K562 (cell line): ENCODE data around the gene EGFR. TPM values are rescaled to one million over a fixed set of nuclear protein-coding genes. Genes with fewer than 3 reads are reported as not detected.

Experiments
- ATAC-seq: fragments of 200-7000 bp; cut with Tn5 transposase; 3 replicates; pipeline ENCODE4 v1.9.1; 2020; ENCODE audit warnings: moderate library complexity
- BruUV-seq: library from RNA; stranded (reverse); fragments of 400-500 nt; replicated peaks from 2 replicates; lab custom pipeline; 2021; lab: Mats Ljungman, UMichigan
- CTCF ChIA-PET: fragments of 300-600 bp; formaldehyde crosslinking; extraction: SDS; loops from one replicate; lab custom pipeline; 2021; ENCODE audit warnings: low intra/inter-chr PET ratio; lab: Yijun Ruan, JAX
- POLR2A ChIA-PET: fragments of 300-600, 350-650 bp; sonication (Branson Sonifier 250); formaldehyde crosslinking; extraction: SDS; loops from one replicate; lab custom pipeline; 2021; ENCODE audit warnings: antibody characterized with exemption, inconsistent platforms; lab: Yijun Ruan, JAX
- DNase-seq, 4 experiments: peaks; one replicate each; pipeline versions ENCODE4 v3.0.0 to v3.0.0-alpha.2; 2011 to 2018; ENCODE audit warnings: low spot score in 3 of 4, mixed read lengths in 3 of 4; ENCODE audit errors: extremely low read depth in 1 of 4
- FAIRE-seq: peaks from 2 replicates; lab custom pipeline; 2011; peaks lifted over from hg19 to GRCh38; lab: Jason Lieb, UNC
- H2AFZ ChIP-seq: 2 replicates; pipeline ENCODE4 v1.6.0; 2011; ENCODE audit warnings: low read depth, low read length, control low read depth, inconsistent platforms
- H3K27ac ChIP-seq: fragments of 200-600 bp; 3 replicates; pipeline ENCODE4 v1.8.0; 2011; ENCODE audit warnings: low read depth, mild to moderate bottlenecking, control low read depth, inconsistent platforms, low read length, moderate library complexity, mixed read lengths; ENCODE audit errors: extremely low read depth
- H3K27me3 ChIP-seq, 2 experiments: fragments of 300-600 bp in 1 of 2; 2 replicates in 1 of 2; 3 replicates in 1 of 2; pipeline versions ENCODE4 v1.6.0 to v1.8.0; 2011; ENCODE audit warnings: inconsistent platforms in 2 of 2, low read length in 2 of 2, mild to moderate bottlenecking in 1 of 2, mixed read lengths in 1 of 2, moderate library complexity in 1 of 2; ENCODE audit not compliant: control insufficient read depth in 2 of 2, insufficient read depth in 2 of 2
- H3K36me3 ChIP-seq: fragments of 300-600 bp; 3 replicates; pipeline ENCODE4 v1.8.0; 2011; ENCODE audit warnings: mild to moderate bottlenecking, low read length, inconsistent platforms; ENCODE audit not compliant: control insufficient read depth, insufficient read depth
- H3K4me1 ChIP-seq, 2 experiments: fragments of 200-600 bp in 1 of 2; replicated peaks in 1 of 2; 2 replicates in 1 of 2; 3 replicates in 1 of 2; pipeline versions ENCODE4 v1.5.1 to v1.8.0; 2011; ENCODE audit warnings: inconsistent platforms in 2 of 2, low read length in 2 of 2, mild to moderate bottlenecking in 1 of 2, mixed read lengths in 1 of 2, moderate library complexity in 1 of 2; ENCODE audit not compliant: control insufficient read depth in 2 of 2, insufficient read depth in 2 of 2
- H3K4me2 ChIP-seq: 2 replicates; pipeline ENCODE4 v1.6.1; 2011; ENCODE audit warnings: low read length, control low read depth, inconsistent platforms, mixed read lengths; ENCODE audit not compliant: insufficient read depth
- H3K4me3 ChIP-seq: fragments of 200-600 bp; sonication (generic), shearing (Covaris generic); 2 replicates; pipeline ENCODE4 v1.5.1; 2016; ENCODE audit warnings: control low read depth, inconsistent platforms
- H3K79me2 ChIP-seq: fragments of 200-600 bp; 3 replicates; pipeline ENCODE4 v1.8.0; 2011; ENCODE audit warnings: low read length, inconsistent platforms; ENCODE audit not compliant: control insufficient read depth, insufficient read depth
- H3K9ac ChIP-seq, 2 experiments: 2 replicates each; pipeline versions ENCODE4 v1.6.0 to v1.6.1; 2011; ENCODE audit warnings: low read depth in 2 of 2, low read length in 2 of 2, control low read depth in 1 of 2, inconsistent platforms in 1 of 2, mild to moderate bottlenecking in 1 of 2, mixed read lengths in 1 of 2; ENCODE audit not compliant: insufficient read depth in 1 of 2
- H3K9me1 ChIP-seq: one replicate; pipeline ENCODE4 v1.6.0; 2011; ENCODE audit warnings: inconsistent platforms, mild to moderate bottlenecking, low read length, moderate library complexity; ENCODE audit not compliant: control insufficient read depth, insufficient read depth
- H3K9me3 ChIP-seq: replicated peaks from 2 replicates; pipeline ENCODE4 v1.5.1; 2011; ENCODE audit warnings: low read depth, low read length, inconsistent platforms; ENCODE audit not compliant: control insufficient read depth, insufficient read depth
- H4K20me1 ChIP-seq: replicated peaks from 2 replicates; pipeline ENCODE4 v1.6.1; 2011; ENCODE audit warnings: low read length, inconsistent platforms, mixed read lengths; ENCODE audit not compliant: control insufficient read depth, insufficient read depth
- ATF4 ChIP-seq: fragments of 450-650 bp; formaldehyde crosslinking; IDR thresholded peaks from 2 replicates; pipeline ENCODE4 v1.4.0; 2022; ENCODE audit warnings: mild to moderate bottlenecking, moderate library complexity
- HDAC3 ChIP-seq: fragments of 450-650 bp; IDR thresholded peaks from 2 replicates; pipeline ENCODE4 v1.6.1; 2018; ENCODE audit warnings: borderline replicate concordance, mild to moderate bottlenecking, moderate library complexity; ENCODE audit not compliant: partially characterized antibody
- MGA ChIP-seq: fragments of 450-650 bp; IDR thresholded peaks from 2 replicates; pipeline ENCODE4 v1.6.1; 2016; ENCODE audit warnings: mild to moderate bottlenecking, moderate library complexity
- RFX1 ChIP-seq: fragments of 450-650 bp; IDR thresholded peaks from 2 replicates; pipeline ENCODE4 v1.6.1; 2016; ENCODE audit warnings: mild to moderate bottlenecking, moderate library complexity
- SNRNP70 ChIP-seq: fragments of 200-400 bp; formaldehyde crosslinking; optimal IDR thresholded peaks from 2 replicates; pipeline ENCODE3; 2017; ENCODE audit warnings: low read depth, low read length
- YBX1 ChIP-seq: fragments of 450-650 bp; IDR thresholded peaks from 2 replicates; pipeline ENCODE4 v1.7.1; 2016; ENCODE audit warnings: mild to moderate bottlenecking
- WGBS: fragments of 100-300 bp; shearing (Covaris generic); methylation state at CpG from one replicate; pipeline ENCODE4 v1.1.6; 2016; ENCODE audit warnings: low coverage, mixed read lengths; ENCODE audit not compliant: insufficient coverage; ENCODE audit errors: missing lambda C conversion rate; 5-methylcytosine and 5-hydroxymethylcytosine counted together
- in situ Hi-C: fragments of 300-500 bp; cut with MboI; formaldehyde crosslinking; loops from 4 replicates; pipeline ENCODE4 v1.15.0; 2018; ENCODE audit warnings: inconsistent platforms, mixed read lengths
- intact Hi-C: fragments of 100-400 bp; cut with micrococcal nuclease; formaldehyde crosslinking; loops from 2 replicates; pipeline ENCODE4 v1.14.2; 2022
- polyA plus RNA-seq, 8 experiments: library from polyadenylated mRNA; depleted of rRNA in 4 of 8; stranded (reverse) in 5 of 8; unstranded in 3 of 8; fragments of >200 nt; fragmentation: Nextera tagmentation in 2 of 8; fragmentation: Illumina TruSeq in 1 of 8; extraction: Ambion mirVana in 2 of 8; extraction: Trizol in 1 of 8; gene quantifications; 2 replicates each; pipeline versions ENCODE4 v1.2.1 to v1.2.3, GENCODE V29; 2011 to 2014; ENCODE audit warnings: inconsistent platforms in 1 of 8, missing spikeins in 1 of 8
- total RNA-seq, 7 experiments: library from RNA; depleted of rRNA in 6 of 7; stranded (reverse); fragments of >200 nt in 6 of 7; fragmentation: Illumina TruSeq in 2 of 7; extraction: Trizol in 2 of 7; gene quantifications; 2 replicates each; pipeline versions ENCODE4 v1.2.1 to v1.2.3, GENCODE V29; 2011 to 2021; ENCODE audit warnings: low replicate concordance in 1 of 7
- TF ChIP-seq, protein P1 (sequence below): IDR thresholded peaks from 3 replicates; pipeline ENCODE4 v1.6.1; 2011; ENCODE audit warnings: borderline replicate concordance, mild to moderate bottlenecking; ENCODE audit not compliant: insufficient read length, insufficient read depth

EGFR gene
- total and polyA plus RNA-seq, 9 of the 15 experiments (the other 6 are each of a cell fraction or from before 2014, with no cell fraction given), result 0.13 TPM; not detected in 8

- Histone ChIP-seq H2AFZ (peak overlapping the region; percentile 38; the same call in 1 of the 2 replicates), H3K4me2 (no peak overlapping the region), H3K9me3 (no peaks in the 10 kb centered on the region), H3K9ac (no peak overlapping the region), H3K79me2 (no peaks in the 10 kb centered on the region), H3K27ac (no peak overlapping the region), H3K4me1 (peaks cover 15 to 16% of the 10 kb centered on the region in 2 experiments; a peak in 4 of 5 replicates), H3K36me3 (no peaks in the 10 kb centered on the region), H3K9me1 (no peaks in the 10 kb centered on the region), H4K20me1 (no peaks in the 10 kb centered on the region), H3K27me3 (peaks cover 0 to 10% of the 10 kb centered on the region in 2 experiments; a peak in 1 of 5 replicates), H3K4me3 (no peak overlapping the region)
- DNase-seq (no peak), ATAC-seq (no peak), FAIRE-seq (no peak)
- in situ Hi-C loops, result no loop called here
- intact Hi-C loops, result no loop called here
- WGBS, result 28% methylated on average over 5 of the region's 5 CpGs
- ChIA-PET CTCF (no interaction called here), POLR2A (no interaction called here)
- no TSS peak for BruUV-seq
- no peak for TF ChIP-seq ATF4
- TF ChIP-seq RFX1, result no peak
- no peak for TF ChIP-seq SNRNP70
- TF ChIP-seq, protein P1, sequence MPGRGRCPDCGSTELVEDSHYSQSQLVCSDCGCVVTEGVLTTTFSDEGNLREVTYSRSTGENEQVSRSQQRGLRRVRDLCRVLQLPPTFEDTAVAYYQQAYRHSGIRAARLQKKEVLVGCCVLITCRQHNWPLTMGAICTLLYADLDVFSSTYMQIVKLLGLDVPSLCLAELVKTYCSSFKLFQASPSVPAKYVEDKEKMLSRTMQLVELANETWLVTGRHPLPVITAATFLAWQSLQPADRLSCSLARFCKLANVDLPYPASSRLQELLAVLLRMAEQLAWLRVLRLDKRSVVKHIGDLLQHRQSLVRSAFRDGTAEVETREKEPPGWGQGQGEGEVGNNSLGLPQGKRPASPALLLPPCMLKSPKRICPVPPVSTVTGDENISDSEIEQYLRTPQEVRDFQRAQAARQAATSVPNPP, result no peak
- no peak for TF ChIP-seq YBX1
- no peak for TF ChIP-seq MGA
- TF ChIP-seq HDAC3, result no peak
Observed at GRCh38 chr7:55132550-55132889, 113.7 kb downstream of the EGFR start.
